ENCODE results near the gene ARPIN. TPM values are rescaled to one million over a fixed set of nuclear protein-coding genes. Genes with fewer than 3 reads are reported as not detected.

Gene ARPIN
- polyA plus RNA-seq, 1 experiment, result 11.8 TPM

DNA sequence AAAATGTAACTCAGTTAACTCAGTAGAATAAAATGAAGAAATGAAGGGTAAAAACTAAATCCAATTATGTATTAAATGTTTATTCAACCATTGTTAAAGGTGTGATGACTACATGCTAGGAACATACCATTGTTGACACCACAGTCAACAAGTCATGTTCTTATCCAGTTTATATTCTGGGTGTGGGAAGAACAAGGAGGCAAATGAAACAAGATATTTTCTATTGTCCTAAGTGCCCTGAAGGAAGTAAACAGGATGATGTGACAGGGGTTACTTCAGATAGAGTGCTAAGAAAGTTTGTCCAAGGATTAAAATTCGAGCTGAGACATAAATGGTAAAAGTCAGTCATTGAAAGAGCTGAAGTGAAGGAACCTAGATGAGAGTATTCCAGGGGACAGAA is 32.0 kb downstream of the ARPIN start:
- Histone ChIP-seq H3K27ac (ENCODE audit: low read depth, low read length) (no peak overlapping the region), H3K4me3 (ENCODE audit: low read depth, low read length) (no peak overlapping the region), H3K27me3 (ENCODE audit: control insufficient read depth, insufficient read depth, low read length) (no peaks in the 10 kb centered on the region), H3K9me3 (ENCODE audit: control insufficient read depth, insufficient read depth, low read length) (no peaks in the 10 kb centered on the region)
- TF ChIP-seq, protein P1, sequence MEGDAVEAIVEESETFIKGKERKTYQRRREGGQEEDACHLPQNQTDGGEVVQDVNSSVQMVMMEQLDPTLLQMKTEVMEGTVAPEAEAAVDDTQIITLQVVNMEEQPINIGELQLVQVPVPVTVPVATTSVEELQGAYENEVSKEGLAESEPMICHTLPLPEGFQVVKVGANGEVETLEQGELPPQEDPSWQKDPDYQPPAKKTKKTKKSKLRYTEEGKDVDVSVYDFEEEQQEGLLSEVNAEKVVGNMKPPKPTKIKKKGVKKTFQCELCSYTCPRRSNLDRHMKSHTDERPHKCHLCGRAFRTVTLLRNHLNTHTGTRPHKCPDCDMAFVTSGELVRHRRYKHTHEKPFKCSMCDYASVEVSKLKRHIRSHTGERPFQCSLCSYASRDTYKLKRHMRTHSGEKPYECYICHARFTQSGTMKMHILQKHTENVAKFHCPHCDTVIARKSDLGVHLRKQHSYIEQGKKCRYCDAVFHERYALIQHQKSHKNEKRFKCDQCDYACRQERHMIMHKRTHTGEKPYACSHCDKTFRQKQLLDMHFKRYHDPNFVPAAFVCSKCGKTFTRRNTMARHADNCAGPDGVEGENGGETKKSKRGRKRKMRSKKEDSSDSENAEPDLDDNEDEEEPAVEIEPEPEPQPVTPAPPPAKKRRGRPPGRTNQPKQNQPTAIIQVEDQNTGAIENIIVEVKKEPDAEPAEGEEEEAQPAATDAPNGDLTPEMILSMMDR (IDR thresholded peaks at IDR 0.05; ENCODE audit: low read depth, low read length), result no peak
- ChIA-PET CTCF (no interaction called here), POLR2A (no interaction called here)
- no peak for DNase-seq (ENCODE audit: low read depth, low spot score)

DNA sequence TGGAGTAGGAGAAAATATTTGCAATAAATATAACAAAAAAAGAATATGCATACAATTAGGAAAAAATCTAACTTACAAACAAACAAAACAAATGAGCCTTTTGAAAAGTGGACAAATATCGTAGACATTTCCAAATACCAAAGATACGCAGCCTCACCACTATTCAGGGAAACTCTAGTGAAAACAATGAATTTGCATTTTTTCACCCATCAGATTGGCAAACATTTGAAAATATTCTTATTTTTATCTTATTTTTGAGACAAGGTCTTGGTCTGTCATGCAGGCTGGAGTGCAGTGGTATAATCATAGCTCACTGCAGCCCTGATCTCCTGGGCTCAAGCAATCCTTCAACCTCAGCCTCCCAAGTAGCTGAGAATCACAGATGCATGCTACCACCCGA is 34.4 kb downstream of the ARPIN start:
- no peak for DNase-seq (ENCODE audit: low read depth, low spot score)
- TF ChIP-seq, protein P1 (IDR thresholded peaks at IDR 0.05; ENCODE audit: low read depth, low read length), result no peak
- Histone ChIP-seq H3K27me3 (ENCODE audit: control insufficient read depth, insufficient read depth, low read length) (no peaks in the 10 kb centered on the region), H3K4me3 (ENCODE audit: low read depth, low read length) (no peak overlapping the region), H3K27ac (ENCODE audit: low read depth, low read length) (no peak overlapping the region), H3K9me3 (ENCODE audit: control insufficient read depth, insufficient read depth, low read length) (no peaks in the 10 kb centered on the region)
- CTCF ChIA-PET, result interaction anchor here (2.4 to 9.3 kb wide), 3 partner anchors 10 to 138 kb away, joined by 19 to 498 read pairs (median 161); partner anchors contain the start of gene MESP1
- POLR2A ChIA-PET, result no interaction called here

DNA sequence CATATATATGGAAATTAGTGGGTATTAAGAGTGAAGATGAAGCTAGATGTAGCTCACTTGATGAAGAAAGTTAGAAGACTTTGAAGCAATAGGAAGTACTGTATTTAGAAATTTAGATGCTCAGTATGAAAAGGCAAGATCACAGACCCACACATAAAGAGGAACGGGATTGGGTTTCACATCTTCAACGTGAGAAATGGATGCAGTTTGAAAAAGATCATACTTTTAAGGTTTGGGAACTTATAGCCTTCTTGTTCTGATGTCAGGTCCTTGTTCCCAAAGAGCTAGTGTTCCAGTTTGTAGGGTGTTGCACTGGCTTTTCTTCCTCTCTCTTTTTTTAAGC is 35.7 kb downstream of the ARPIN start:
- DNase-seq (ENCODE audit: low read depth, low spot score), result no peak
- Histone ChIP-seq H3K4me3 (ENCODE audit: low read depth, low read length) (no peak overlapping the region), H3K9me3 (ENCODE audit: control insufficient read depth, insufficient read depth, low read length) (no peaks in the 10 kb centered on the region), H3K27ac (ENCODE audit: low read depth, low read length) (no peak overlapping the region), H3K27me3 (ENCODE audit: control insufficient read depth, insufficient read depth, low read length) (no peaks in the 10 kb centered on the region)
- ChIA-PET POLR2A (interaction anchor here (0.6 kb wide), 1 partner anchor 63 kb away, joined by 3 read pairs; the partner anchor contains the start of gene ANPEP), CTCF (interaction anchor here (0.6 to 9.3 kb wide), 10 partner anchors 11 to 151 kb away, joined by 3 to 498 read pairs (median 4); partner anchors contain the start of genes AP3S2 and MESP1)
- TF ChIP-seq, protein P1 (IDR thresholded peaks at IDR 0.05; ENCODE audit: low read depth, low read length), result no peak

DNA sequence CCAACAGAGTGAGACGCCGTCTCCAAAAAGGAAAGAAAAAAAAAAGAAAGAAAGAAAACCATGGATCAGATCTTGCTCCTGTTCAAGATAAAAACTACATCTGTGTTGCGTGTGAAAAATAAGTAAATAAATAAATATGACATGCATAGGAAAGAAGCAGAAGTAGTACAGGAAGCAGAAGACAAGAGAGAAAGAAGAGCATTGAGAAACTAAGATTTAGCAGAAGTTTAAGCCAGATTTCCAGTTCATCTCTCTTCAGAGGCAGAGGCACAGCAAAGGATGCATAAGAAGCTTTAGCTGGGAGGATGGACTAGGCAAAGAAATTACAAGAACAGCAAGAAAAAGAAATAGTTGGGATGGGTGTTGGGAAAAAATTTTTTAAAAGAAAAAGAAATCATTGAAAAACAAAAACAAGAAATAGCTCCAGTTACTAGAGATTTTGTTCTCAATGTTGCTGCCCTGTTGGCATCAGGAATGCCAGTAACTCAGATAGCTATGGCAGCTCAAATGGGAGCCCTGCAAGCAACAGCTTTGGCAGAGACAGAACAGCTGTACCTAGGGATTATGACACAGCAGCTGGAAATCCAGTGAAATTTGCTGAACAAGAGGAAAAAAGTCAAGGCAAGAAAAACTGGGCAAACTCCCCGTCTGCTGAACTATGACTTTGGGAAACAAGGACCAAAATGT is 36.2 kb downstream of the ARPIN start:
- ChIA-PET POLR2A (interaction anchor here (0.6 kb wide), 1 partner anchor 62 kb away, joined by 3 read pairs; the partner anchor contains the start of gene ANPEP), CTCF (interaction anchor here (0.6 to 9.3 kb wide), 11 partner anchors 11 to 151 kb away, joined by 3 to 498 read pairs (median 4); partner anchors contain the start of genes AP3S2, MESP1 and MESP2)
- Histone ChIP-seq H3K27me3 (ENCODE audit: control insufficient read depth, insufficient read depth, low read length) (no peaks in the 10 kb centered on the region), H3K9me3 (ENCODE audit: control insufficient read depth, insufficient read depth, low read length) (no peaks in the 10 kb centered on the region), H3K27ac (ENCODE audit: low read depth, low read length) (no peak overlapping the region), H3K4me3 (ENCODE audit: low read depth, low read length) (no peak overlapping the region)
- TF ChIP-seq, protein P1 (IDR thresholded peaks at IDR 0.05; ENCODE audit: low read depth, low read length), result no peak
- no peak for DNase-seq (ENCODE audit: low read depth, low spot score)

DNA sequence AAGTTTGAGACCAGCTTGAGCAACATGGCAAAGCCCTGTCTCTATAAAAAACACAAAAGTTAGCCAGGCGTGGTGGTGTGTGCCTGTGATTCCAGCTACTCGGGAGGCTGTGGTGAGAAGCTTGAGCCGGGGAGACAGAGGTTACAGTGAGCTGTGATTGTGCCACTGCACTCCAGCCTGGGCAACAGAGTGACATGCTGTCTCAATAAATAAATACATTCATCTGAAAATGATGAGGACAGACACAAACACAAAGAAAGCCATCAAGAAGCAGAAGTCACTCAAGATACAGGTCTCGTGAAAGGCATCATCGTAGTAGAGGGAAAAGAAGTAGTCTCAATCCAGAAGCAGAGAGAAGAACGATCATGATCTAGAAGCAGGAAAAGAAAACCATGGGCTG is 37.0 kb downstream of the ARPIN start:
- DNase-seq (ENCODE audit: low read depth, low spot score), result no peak
- CTCF ChIA-PET, result interaction anchor here (1.7 to 9.3 kb wide), 8 partner anchors 11 to 148 kb away, joined by 11 to 498 read pairs (median 44); partner anchors contain the start of genes MESP1 and MESP2
- POLR2A ChIA-PET, result no interaction called here
- TF ChIP-seq, protein P1 (IDR thresholded peaks at IDR 0.05; ENCODE audit: low read depth, low read length), result no peak
- no peaks in the 10 kb centered on the region for H3K9me3 ChIP-seq (ENCODE audit: control insufficient read depth, insufficient read depth, low read length)
- no peaks in the 10 kb centered on the region for H3K27me3 ChIP-seq (ENCODE audit: control insufficient read depth, insufficient read depth, low read length)
- H3K27ac ChIP-seq (ENCODE audit: low read depth, low read length), result no peak overlapping the region
- no peak overlapping the region for H3K4me3 ChIP-seq (ENCODE audit: low read depth, low read length)
